ENCODE results near the gene UBAP2L.

- TF ChIP-seq CTCF (IDR thresholded peaks at IDR 0.05) (no peak), POLR2A (IDR thresholded peaks at IDR 0.05) (no peak)
Observed at GRCh38 chr1:154179946-154180687, 40.6 kb upstream of the UBAP2L start.
